Transverse colon (tissue), 4 donors: ENCODE data around the gene SLC6A7.
"Not testable (repeated sequence)": the region's sequence is repeated elsewhere in the genome, so short reads cannot be mapped to it uniquely, and the experiment has no call there.

ENCODE experiments used
- CTCF ChIP-seq, 5 experiments: fragments of 200-600 bp in 3 of 5; fragments of 450-650 bp in 2 of 5; sonication (generic) in 3 of 5; IDR thresholded peaks; 1 replicate in 2 of 5; 2 replicates in 3 of 5; pipeline ENCODE4 v1.5.1; 2016 to 2017; ENCODE audit warnings: antibody characterized with exemption in 5 of 5, inconsistent platforms in 3 of 5, mild to moderate bottlenecking in 2 of 5, moderate library complexity in 1 of 5
- EP300 ChIP-seq: sonication (generic); formaldehyde crosslinking; IDR thresholded peaks from one replicate; pipeline ENCODE4 v1.6.1; 2017; ENCODE audit warnings: antibody characterized with exemption, low read depth
- POLR2A ChIP-seq: fragments of 450-650 bp; IDR thresholded peaks from one replicate; pipeline ENCODE4 v1.6.1; 2016; ENCODE audit warnings: antibody characterized with exemption, mild to moderate bottlenecking, moderate library complexity
- POLR2AphosphoS5 ChIP-seq, 3 donors: sonication (generic); formaldehyde crosslinking; IDR thresholded peaks; one replicate each; pipeline ENCODE4 v1.6.1; 2016; ENCODE audit warnings: antibody characterized with exemption in 3 of 3

- not testable (repeated sequence) for TF ChIP-seq POLR2A; POLR2AphosphoS5 (IDR thresholded peaks at IDR 0.05); CTCF (IDR thresholded peaks at IDR 0.05); EP300
Measured at GRCh38 chr5:150233706-150234105, 43.8 kb downstream of the SLC6A7 start.
